Activated naive CD8-positive, alpha-beta T cell treated with anti-CD3 and anti-CD28 coated beads for 36 hours (primary cell): ENCODE data around the gene DAZL. TPM values are rescaled to one million over a fixed set of nuclear protein-coding genes. Genes with fewer than 3 reads are reported as not detected.

ENCODE experiments used
- DNase-seq: peaks from one replicate; pipeline ENCODE4 v3.0.0; 2021
- H3K27ac Mint-ChIP-seq: one replicate; pipeline ENCODE4 v1.8.0; 2022; ENCODE audit warnings: mild to moderate bottlenecking, moderate library complexity, mixed read lengths
- H3K27me3 Mint-ChIP-seq: one replicate; pipeline ENCODE4 v1.8.0; 2022; ENCODE audit warnings: mild to moderate bottlenecking, mixed read lengths
- H3K36me3 Mint-ChIP-seq: one replicate; pipeline ENCODE4 v1.8.0; 2021; ENCODE audit warnings: mild to moderate bottlenecking, mixed read lengths
- H3K4me1 Mint-ChIP-seq: one replicate; pipeline ENCODE4 v1.8.0; 2021; ENCODE audit warnings: mixed read lengths
- H3K4me3 Mint-ChIP-seq: one replicate; pipeline ENCODE4 v1.8.0; 2022; ENCODE audit warnings: mild to moderate bottlenecking, moderate library complexity, mixed read lengths
- H3K9me3 Mint-ChIP-seq: one replicate; pipeline ENCODE4 v1.8.0; 2022; ENCODE audit warnings: mixed read lengths
- total RNA-seq, 2 experiments: library from RNA; stranded (reverse); gene quantifications; one replicate each; pipeline ENCODE4 v1.2.3, GENCODE V29; 2021

Gene DAZL
- total RNA-seq, 2 experiments from 2014 or later: not detected

DNA sequence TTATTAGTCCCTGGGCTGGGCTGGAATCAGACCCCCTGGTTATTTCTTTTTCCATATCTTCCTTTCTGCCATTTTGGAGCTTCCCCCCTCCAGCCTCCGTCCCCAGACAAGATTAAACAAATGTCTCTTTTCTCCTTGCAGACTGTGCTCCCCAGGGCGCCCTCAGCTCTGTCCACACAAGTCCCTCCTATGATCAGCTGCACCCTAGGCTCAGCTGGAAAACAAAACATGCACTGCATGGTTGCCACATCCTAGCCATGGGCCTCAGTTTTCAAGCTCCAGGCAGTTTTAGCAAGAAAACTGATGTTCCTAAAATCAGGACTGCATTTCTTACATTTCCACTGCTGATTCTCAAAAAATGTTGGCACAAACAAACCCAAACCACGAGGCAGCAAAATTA is 68.2 kb downstream of the DAZL start:
- peaks cover 9% of the 10 kb centered on the region for H3K27me3 Mint-ChIP-seq
- peaks cover 2% of the 10 kb centered on the region for H3K36me3 Mint-ChIP-seq
- no peaks in the 10 kb centered on the region for H3K4me1 Mint-ChIP-seq
- H3K27ac Mint-ChIP-seq: no peak overlapping the region
- H3K9me3 Mint-ChIP-seq: no peaks in the 10 kb centered on the region
- no peak for DNase-seq
- H3K4me3 Mint-ChIP-seq: no peak overlapping the region

Other genes with a start within 250 kb of the DAZL start
- gene RFTN1, start 91.7 kb downstream of the DAZL start, total RNA-seq: 10 to 100 TPM; 84.2 to 84.8 TPM